ENCODE data around the gene TAP1. TPM values are rescaled to one million over a fixed set of nuclear protein-coding genes. Genes with fewer than 3 reads are reported as not detected.

The TAP1 gene
- total and polyA plus RNA-seq, 2 of the 8 experiments (the other 6 are each of a cell fraction or from before 2014, with no cell fraction given) = 16.8 to 22.0 TPM

GRCh38 chr6:32886681-32887383 is 33.3 kb upstream of the TAP1 start:
- Histone ChIP-seq H3K27ac (ENCODE audit: low read depth, low read length) (no peak overlapping the region), H3K56ac (replicated peaks; ENCODE audit: insufficient read length, low read depth, low read length) (no peak overlapping the region), H3K79me2 (ENCODE audit: control insufficient read depth in 1 of 2, insufficient read depth in 2 of 2, low read length in 2 of 2) (no peaks in the 10 kb centered on the region), H3K4me2 (ENCODE audit: insufficient read depth in 1 of 2, low read depth in 2 of 2, low read length in 2 of 2) (no peak overlapping the region), H3K23me2 (ENCODE audit: low read depth, low read length) (no peaks in the 10 kb centered on the region), H2BK20ac (ENCODE audit: low read length) (no peak overlapping the region), H3K4me3 (ENCODE audit: extremely low read depth in 1 of 4, insufficient read depth in 2 of 4, low read depth in 3 of 4, low read length in 4 of 4) (no peak overlapping the region), H4K20me1 (replicated peaks in 1 of 2; ENCODE audit: control insufficient read depth in 1 of 2, insufficient read depth in 2 of 2, low read length in 2 of 2) (peaks cover 0 to 2% of the 10 kb centered on the region in 2 experiments), H3K14ac (ENCODE audit: insufficient read length) (no peak overlapping the region), H4K8ac (ENCODE audit: extremely low read depth, insufficient read depth, low read length) (no peak overlapping the region), H3K4me1 (replicated peaks in 1 of 4; ENCODE audit: control insufficient read depth in 3 of 4, insufficient read depth in 4 of 4, low read length in 3 of 4) (no peaks in the 10 kb centered on the region), H2BK5ac (ENCODE audit: low read depth, low read length) (no peak overlapping the region), H3K27me3 (replicated peaks in 1 of 4; ENCODE audit: control insufficient read depth in 3 of 4, extremely low read depth in 1 of 4, insufficient read depth in 3 of 4, low read length in 3 of 4) (no peaks in the 10 kb centered on the region), H3K23ac (ENCODE audit: insufficient read length) (no peak overlapping the region), H2AK5ac (ENCODE audit: low read depth, low read length) (no peak overlapping the region), H4K5ac (ENCODE audit: insufficient read length, low read depth, low read length) (no peak overlapping the region), H3K18ac (ENCODE audit: extremely low read depth, low read length) (no peak overlapping the region), H2AFZ (ENCODE audit: low read length) (no peak overlapping the region), H3K79me1 (ENCODE audit: low read depth, low read length) (no peaks in the 10 kb centered on the region), H3K9ac (replicated peaks in 1 of 4; ENCODE audit: extremely low read depth in 1 of 4, low read depth in 3 of 4, low read length in 3 of 4) (no peak overlapping the region), H3K9me3 (ENCODE audit: insufficient read depth in 2 of 2, low read depth in 1 of 2, low read length in 1 of 2) (no peaks in the 10 kb centered on the region), H2BK120ac (replicated peaks; ENCODE audit: low read depth, low read length) (no peak overlapping the region), H3K4ac (replicated peaks; ENCODE audit: insufficient read length, low read depth, low read length) (no peak overlapping the region), H4K91ac (replicated peaks; ENCODE audit: insufficient read length, low read length) (no peak overlapping the region), H2BK12ac (ENCODE audit: low read depth, low read length) (no peak overlapping the region), H2BK15ac (ENCODE audit: low read length) (no peak overlapping the region), H3K36me3 (ENCODE audit: control insufficient read depth in 2 of 4, insufficient read depth in 4 of 4, low read length in 3 of 4) (no peaks in the 10 kb centered on the region)
- DNase-seq (ENCODE audit: low read depth in 1 of 2, low spot score in 2 of 2) = no peak
- FAIRE-seq = no peak
- POLR2A ChIA-PET (ENCODE audit: partially characterized antibody) = interaction anchor here (1.0 kb wide), 1 partner anchor 81 kb away, joined by 3 read pairs; no protein-coding TSS in a partner anchor
- 75% methylated on average over 3 of the region's 3 CpGs; no CpG with 5 or more reads in 1 of the 2 experiments for WGBS, 2 experiments (ENCODE audit: extremely low coverage in 1 of 2, insufficient coverage in 1 of 2, insufficient read length in 1 of 2, insufficient replicate concordance in 2 of 2, low coverage in 1 of 2, low lambda C conversion rate in 2 of 2, missing lambda C conversion rate in 1 of 2)
- CTCF ChIA-PET (ENCODE audit: partially characterized antibody) = interaction anchor here (0.6 to 3.1 kb wide), 28 partner anchors 8 to 682 kb away, joined by 3 to 23 read pairs (median 5); partner anchors contain the start of genes HLA-DMA and TAP2
- TF ChIP-seq CTBP2 (IDR thresholded peaks at IDR 0.05; ENCODE audit: borderline replicate concordance, insufficient read depth, insufficient read length, low read length) (no peak), CTCF (IDR thresholded peaks at IDR 0.05; ENCODE audit: control extremely low read depth in 1 of 3, insufficient read depth in 1 of 3, low read depth in 1 of 3, low read length in 3 of 3) (no peak)

Measured in H1 (cell line).